IMR-90 (cell line): Measurements from ENCODE around the gene CIBAR2. TPM values are rescaled to one million over a fixed set of nuclear protein-coding genes. Genes with fewer than 3 reads are reported as not detected.

ENCODE experiments used
- ATAC-seq: fragments of 200-7000 bp; cut with Tn5 transposase; 2 replicates; pipeline ENCODE4 v1.9.1; 2020; ENCODE audit warnings: low read depth, mild to moderate bottlenecking, moderate library complexity
- BruUV-seq: library from RNA; stranded (reverse); fragments of 400-500 nt; replicated peaks from 2 replicates; lab custom pipeline; 2021; lab: Mats Ljungman, UMichigan
- CTCF ChIA-PET: fragments of 300-600 bp; formaldehyde crosslinking; extraction: SDS; loops from one replicate; lab custom pipeline; 2021; ENCODE audit warnings: antibody characterized with exemption; lab: Yijun Ruan, JAX
- POLR2A ChIA-PET: fragments of 300-600 bp; sonication (Branson Sonifier 250); formaldehyde crosslinking; loops from one replicate; lab custom pipeline; 2022; ENCODE audit warnings: antibody characterized with exemption; ENCODE audit not compliant: unreplicated experiment; lab: Charles Lee
- DNase-seq: peaks from one replicate; pipeline ENCODE4 v3.0.0; 2013
- H2AFZ ChIP-seq: replicated peaks from 2 replicates; pipeline ENCODE3; 2013; ENCODE audit warnings: low read length, mild to moderate bottlenecking; ENCODE audit not compliant: poor library complexity
- H2AK5ac ChIP-seq: 2 replicates; pipeline ENCODE4 v1.6.1; 2013; ENCODE audit warnings: low read depth, low read length, inconsistent platforms
- H2AK9ac ChIP-seq: replicated peaks from 2 replicates; pipeline ENCODE3; 2013; ENCODE audit warnings: mild to moderate bottlenecking, low read depth, low read length, moderate library complexity; ENCODE audit not compliant: poor library complexity
- H2BK120ac ChIP-seq: 2 replicates; pipeline ENCODE4 v1.6.1; 2013; ENCODE audit warnings: low read depth, low read length, inconsistent platforms
- H2BK15ac ChIP-seq: 3 replicates; pipeline ENCODE4 v1.6.1; 2013; ENCODE audit warnings: low read depth, low read length, inconsistent platforms
- H2BK20ac ChIP-seq: 2 replicates; pipeline ENCODE4 v1.6.1; 2013; ENCODE audit warnings: low read depth, mild to moderate bottlenecking, inconsistent platforms, low read length, moderate library complexity
- H2BK5ac ChIP-seq: 2 replicates; pipeline ENCODE4 v1.6.1; 2013; ENCODE audit warnings: mild to moderate bottlenecking, low read depth, low read length, inconsistent platforms; ENCODE audit not compliant: poor library complexity, severe bottlenecking
- H3K14ac ChIP-seq: replicated peaks from 2 replicates; pipeline ENCODE4 v1.6.1; 2013; ENCODE audit warnings: low read depth, low read length, inconsistent platforms
- H3K18ac ChIP-seq: 2 replicates; pipeline ENCODE4 v1.6.1; 2013; ENCODE audit warnings: low read depth, low read length, control low read depth
- H3K23ac ChIP-seq: 2 replicates; pipeline ENCODE4 v1.6.1; 2013; ENCODE audit warnings: low read depth, low read length, inconsistent platforms
- H3K27ac ChIP-seq: 2 replicates; pipeline ENCODE4 v1.5.1; 2013; ENCODE audit warnings: mild to moderate bottlenecking, control low read depth, low read length; ENCODE audit not compliant: insufficient read depth
- H3K27me3 ChIP-seq: 2 replicates; pipeline ENCODE4 v1.6.1; 2013; ENCODE audit warnings: low read length; ENCODE audit not compliant: control insufficient read depth, insufficient read depth
- H3K36me3 ChIP-seq: 2 replicates; pipeline ENCODE4 v1.6.1; 2013; ENCODE audit warnings: low read length, mixed read lengths; ENCODE audit not compliant: control insufficient read depth, insufficient read depth
- H3K4ac ChIP-seq: 2 replicates; pipeline ENCODE4 v1.6.1; 2013; ENCODE audit warnings: low read depth, low read length, inconsistent platforms
- H3K4me1 ChIP-seq: 2 replicates; pipeline ENCODE4 v1.6.1; 2013; ENCODE audit warnings: low read length, mixed read lengths; ENCODE audit not compliant: control insufficient read depth, insufficient read depth
- H3K4me2 ChIP-seq: 2 replicates; pipeline ENCODE4 v1.6.1; 2013; ENCODE audit warnings: low read depth, mild to moderate bottlenecking, control low read depth, low read length, moderate library complexity
- H3K4me3 ChIP-seq: 2 replicates; pipeline ENCODE4 v1.5.1; 2013; ENCODE audit warnings: low read depth, mild to moderate bottlenecking, control low read depth, low read length, moderate library complexity; ENCODE audit not compliant: insufficient read depth
- H3K56ac ChIP-seq: 2 replicates; pipeline ENCODE4 v1.6.1; 2013; ENCODE audit warnings: low read length, inconsistent platforms; ENCODE audit not compliant: insufficient read depth; ENCODE audit errors: extremely low read depth
- H3K79me1 ChIP-seq, 2 experiments: 2 replicates each; pipeline ENCODE4 v1.6.1; 2013; ENCODE audit warnings: low read length in 2 of 2, inconsistent platforms in 1 of 2, low read depth in 1 of 2
- H3K9ac ChIP-seq: 2 replicates; pipeline ENCODE4 v1.6.1; 2013; ENCODE audit warnings: low read depth, low read length, control low read depth
- H3K9me1 ChIP-seq: 2 replicates; pipeline ENCODE4 v1.6.1; 2013; ENCODE audit warnings: low read length, inconsistent platforms; ENCODE audit not compliant: insufficient read depth
- H3K9me3 ChIP-seq: 2 replicates; pipeline ENCODE4 v1.6.1; 2013; ENCODE audit warnings: low read length; ENCODE audit not compliant: control insufficient read depth, insufficient read depth
- H4K20me1 ChIP-seq: 2 replicates; pipeline ENCODE4 v1.6.1; 2013; ENCODE audit warnings: low read length, inconsistent platforms; ENCODE audit not compliant: insufficient read depth
- H4K5ac ChIP-seq: 2 replicates; pipeline ENCODE4 v1.6.1; 2013; ENCODE audit warnings: mild to moderate bottlenecking, low read depth, low read length, control low read depth
- H4K8ac ChIP-seq, 2 experiments: 2 replicates each; pipeline ENCODE4 v1.6.1; 2013; ENCODE audit warnings: low read depth in 2 of 2, low read length in 2 of 2, control low read depth in 1 of 2, inconsistent platforms in 1 of 2
- H4K91ac ChIP-seq: 2 replicates; pipeline ENCODE4 v1.6.1; 2013; ENCODE audit warnings: low read depth, low read length, inconsistent platforms; ENCODE audit not compliant: insufficient read depth
- BHLHE40 ChIP-seq: fragments of 150-350 bp; IDR thresholded peaks from 2 replicates; pipeline ENCODE4 v1.6.1; 2016; ENCODE audit warnings: mild to moderate bottlenecking, low read depth, low read length
- CEBPB ChIP-seq: IDR thresholded peaks from 2 replicates; pipeline ENCODE4 v1.6.1; 2012; ENCODE audit warnings: low read depth, low read length, improper control_type of control experiment
- CTCF ChIP-seq: conservative IDR thresholded peaks from 2 replicates; pipeline ENCODE4 v1.5.1; 2012; ENCODE audit warnings: mild to moderate bottlenecking, low read depth, low read length, improper control_type of control experiment
- MAFK ChIP-seq: IDR thresholded peaks from 2 replicates; pipeline ENCODE4 v1.6.1; 2012; ENCODE audit warnings: low read depth, low read length, improper control_type of control experiment
- MAZ ChIP-seq: IDR thresholded peaks from 2 replicates; pipeline ENCODE4 v1.6.1; 2012; ENCODE audit warnings: low read depth, mild to moderate bottlenecking, low read length, improper control_type of control experiment, moderate library complexity, borderline replicate concordance
- MXI1 ChIP-seq: IDR thresholded peaks from 2 replicates; pipeline ENCODE4 v1.6.1; 2012; ENCODE audit warnings: low read depth, mild to moderate bottlenecking, low read length, moderate library complexity, borderline replicate concordance
- NFE2L2 ChIP-seq: fragments of 150-350 bp; IDR thresholded peaks from 2 replicates; pipeline ENCODE4 v1.6.1; 2016; ENCODE audit warnings: low read depth, mild to moderate bottlenecking, low read length
- POLR2A ChIP-seq: IDR thresholded peaks from 2 replicates; pipeline ENCODE4 v1.6.1; 2012; ENCODE audit warnings: mild to moderate bottlenecking, low read depth, low read length
- RCOR1 ChIP-seq: IDR thresholded peaks from 2 replicates; pipeline ENCODE4 v1.6.1; 2012; ENCODE audit warnings: mild to moderate bottlenecking, low read length, improper control_type of control experiment; ENCODE audit not compliant: insufficient replicate concordance
- RFX5 ChIP-seq: IDR thresholded peaks from 2 replicates; pipeline ENCODE4 v1.8.0; 2012; ENCODE audit warnings: low read depth, mild to moderate bottlenecking, low read length, moderate library complexity
- USF2 ChIP-seq: fragments of 150-350 bp; IDR thresholded peaks from 2 replicates; pipeline ENCODE4 v1.6.1; 2017; ENCODE audit warnings: mild to moderate bottlenecking, antibody characterized with exemption, low read length, low read depth
- WGBS, 2 experiments: methylation state at CpG; one replicate each; pipeline versions ENCODE4 v1.1.5 to v1.1.7; 2013; ENCODE audit warnings: missing lambda C conversion rate in 2 of 2; ENCODE audit not compliant: insufficient read length in 1 of 2; ENCODE audit errors: extremely low coverage in 2 of 2; 5-methylcytosine and 5-hydroxymethylcytosine counted together
- dilution Hi-C: fragments of 300-500 bp; cut with HindIII; formaldehyde crosslinking; loops from one replicate; pipeline ENCODE4 v1.14.3; 2018; ENCODE audit warnings: low sequenced_read_pairs; ENCODE audit not compliant: unreplicated experiment
- in situ Hi-C: fragments of 300-500 bp; cut with MboI; formaldehyde crosslinking; loops from 3 replicates; pipeline ENCODE4 v1.14.3; 2019; ENCODE audit warnings: low sequenced_read_pairs, inconsistent platforms, mixed read lengths
- intact Hi-C: fragments of 100-400 bp; cut with micrococcal nuclease; formaldehyde crosslinking; loops from 2 replicates; pipeline ENCODE4 v1.10.0; 2022
- polyA plus RNA-seq, 3 experiments: library from polyadenylated mRNA; depleted of rRNA; stranded (reverse); fragments of >200 nt; gene quantifications; 2 replicates each; pipeline ENCODE4 v1.2.3, GENCODE V29; 2012; ENCODE audit warnings: low replicate concordance in 1 of 3
- total RNA-seq: library from RNA; depleted of rRNA; stranded (reverse); fragments of >200 nt; gene quantifications from 2 replicates; pipeline ENCODE4 v1.2.3, GENCODE V29; 2012
- TF ChIP-seq, protein P1 (sequence below): fragments of 150-350 bp; IDR thresholded peaks from 2 replicates; pipeline ENCODE4 v1.6.1; 2016; ENCODE audit warnings: low read depth, mild to moderate bottlenecking, low read length, moderate library complexity, borderline replicate concordance

The CIBAR2 gene
- total and polyA plus RNA-seq, 2 of the 4 experiments (the other 2 are of a cell fraction), result 0.18 to 0.24 TPM

DNA sequence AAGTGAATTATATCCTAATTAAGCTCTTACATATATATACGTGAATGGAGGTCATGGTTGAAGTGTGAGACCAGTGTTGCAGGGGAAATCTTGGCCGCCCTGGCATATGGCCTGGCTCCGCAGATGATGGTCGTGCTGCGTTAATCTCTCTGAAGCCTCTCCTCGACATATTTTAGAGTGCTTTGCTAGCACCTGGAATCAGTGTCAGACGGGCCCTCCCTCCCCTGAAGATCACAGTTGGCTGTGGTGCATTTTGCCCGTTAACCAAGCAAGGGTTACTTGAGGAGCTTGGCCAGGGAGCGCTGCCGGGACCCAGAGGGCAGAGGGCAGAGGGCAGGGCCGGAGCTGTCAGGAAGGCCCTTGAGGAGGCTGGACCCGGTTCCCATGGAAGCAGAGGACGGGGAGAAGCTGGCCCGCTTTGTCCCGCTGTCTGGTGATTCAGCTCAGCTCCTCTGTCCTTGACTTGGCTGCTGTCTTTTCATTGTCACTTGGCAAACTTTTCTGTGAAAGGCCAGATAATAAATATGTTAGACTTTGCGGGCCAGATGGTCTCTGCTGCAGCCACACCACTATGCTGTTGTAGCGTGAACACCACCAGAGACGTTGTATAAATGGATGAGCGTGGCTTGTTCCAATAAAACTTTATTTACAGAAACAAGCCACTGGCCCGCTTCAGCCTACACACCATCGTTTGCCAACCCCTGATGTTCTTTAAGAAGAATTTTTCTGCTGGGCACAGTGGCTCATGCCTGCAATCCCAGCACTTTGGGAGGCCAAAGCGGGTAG is 32.3 kb downstream of the CIBAR2 start:
- 79% methylated on average over 6 of the region's 22 CpGs; no CpG with 5 or more reads in 1 of the 2 experiments for WGBS, 2 experiments
- ATAC-seq (no peak), DNase-seq (no peak)
- no peak overlapping the region for H2AFZ ChIP-seq
- H3K4me1 ChIP-seq, result 0 out of 2 replicates have a peak, but pooled peaks cover 2% of the 10 kb centered on the region
- H3K4ac ChIP-seq, result no peak overlapping the region
- no peak overlapping the region for H2BK5ac ChIP-seq
- CTCF ChIA-PET, result no interaction called here
- no peak overlapping the region for H3K56ac ChIP-seq
- POLR2A ChIA-PET, result no interaction called here
- no peak overlapping the region for H2BK120ac ChIP-seq
- no peak overlapping the region for H2AK9ac ChIP-seq
- H4K8ac ChIP-seq, result no peak overlapping the region
- no peak overlapping the region for H2AK5ac ChIP-seq
- intact Hi-C loops, result loop anchor here (10.0 kb wide), 1 partner anchor 325 kb away; no protein-coding TSS in a partner anchor
- H3K27me3 ChIP-seq, result no peaks in the 10 kb centered on the region
- no peaks in the 10 kb centered on the region for H3K9me3 ChIP-seq
- no peak overlapping the region for H4K5ac ChIP-seq
- no peaks in the 10 kb centered on the region; the same call in 1 of the 2 replicates for H3K9me1 ChIP-seq
- no TSS peak for BruUV-seq
- no peak overlapping the region for H2BK20ac ChIP-seq
- no peaks in the 10 kb centered on the region for H3K79me1 ChIP-seq
- dilution Hi-C loops, result no loop called here
- H3K9ac ChIP-seq, result no peak overlapping the region
- TF ChIP-seq NFE2L2 (no peak), MAFK (no peak), MAZ (no peak), POLR2A (no peak), MXI1 (no peak), RFX5 (no peak), BHLHE40 (no peak), RCOR1 (no peak), CTCF (no peak), CEBPB (no peak), USF2 (no peak)
- TF ChIP-seq, protein P1, sequence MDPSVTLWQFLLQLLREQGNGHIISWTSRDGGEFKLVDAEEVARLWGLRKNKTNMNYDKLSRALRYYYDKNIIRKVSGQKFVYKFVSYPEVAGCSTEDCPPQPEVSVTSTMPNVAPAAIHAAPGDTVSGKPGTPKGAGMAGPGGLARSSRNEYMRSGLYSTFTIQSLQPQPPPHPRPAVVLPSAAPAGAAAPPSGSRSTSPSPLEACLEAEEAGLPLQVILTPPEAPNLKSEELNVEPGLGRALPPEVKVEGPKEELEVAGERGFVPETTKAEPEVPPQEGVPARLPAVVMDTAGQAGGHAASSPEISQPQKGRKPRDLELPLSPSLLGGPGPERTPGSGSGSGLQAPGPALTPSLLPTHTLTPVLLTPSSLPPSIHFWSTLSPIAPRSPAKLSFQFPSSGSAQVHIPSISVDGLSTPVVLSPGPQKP, result no peak
- no peak overlapping the region for H3K14ac ChIP-seq
- no peak overlapping the region for H3K4me3 ChIP-seq
- in situ Hi-C loops, result no loop called here
- no peak overlapping the region for H4K91ac ChIP-seq
- no peak overlapping the region for H3K4me2 ChIP-seq
- H3K36me3 ChIP-seq, result peaks cover 31% of the 10 kb centered on the region; the same call in 1 of the 2 replicates
- 0 out of 2 replicates have a peak, but pooled peaks cover 6% of the 10 kb centered on the region for H4K20me1 ChIP-seq
- no peak overlapping the region for H2BK15ac ChIP-seq
- H3K23ac ChIP-seq, result no peak overlapping the region
- no peak overlapping the region for H3K27ac ChIP-seq
- no peak overlapping the region for H3K18ac ChIP-seq
